ENCODE results near the gene SGTB.

GRCh38 chr5:65624025-65624570, 97.8 kb downstream of the SGTB start, which contains the start of gene TRIM23:
- no peak for TF ChIP-seq CTCF (IDR thresholded peaks at IDR 0.05)
- no peak for TF ChIP-seq ZFX (IDR thresholded peaks at IDR 0.05; ENCODE audit: borderline replicate concordance)

Measured in 22Rv1 (cell line).